K562 (cell line): Measurements from ENCODE around the gene IGF2R. TPM values are rescaled to one million over a fixed set of nuclear protein-coding genes. Genes with fewer than 3 reads are reported as not detected.
A peak's percentile ranks its signal among the peaks of the same experiment; 100 is the strongest.

Source experiments
- ATAC-seq: fragments of 200-7000 bp; cut with Tn5 transposase; 3 replicates; pipeline ENCODE4 v1.9.1; 2020; ENCODE audit warnings: moderate library complexity
- BruUV-seq: library from RNA; stranded (reverse); fragments of 400-500 nt; replicated peaks from 2 replicates; lab custom pipeline; 2021; lab: Mats Ljungman, UMichigan
- CTCF ChIA-PET: fragments of 300-600 bp; formaldehyde crosslinking; extraction: SDS; loops from one replicate; lab custom pipeline; 2021; ENCODE audit warnings: low intra/inter-chr PET ratio; lab: Yijun Ruan, JAX
- POLR2A ChIA-PET: fragments of 300-600, 350-650 bp; sonication (Branson Sonifier 250); formaldehyde crosslinking; extraction: SDS; loops from one replicate; lab custom pipeline; 2021; ENCODE audit warnings: antibody characterized with exemption, inconsistent platforms; lab: Yijun Ruan, JAX
- DNase-seq, 4 experiments: peaks; one replicate each; pipeline versions ENCODE4 v3.0.0 to v3.0.0-alpha.2; 2011 to 2018; ENCODE audit warnings: low spot score in 3 of 4, mixed read lengths in 3 of 4; ENCODE audit errors: extremely low read depth in 1 of 4
- FAIRE-seq: peaks from 2 replicates; lab custom pipeline; 2011; peaks lifted over from hg19 to GRCh38; lab: Jason Lieb, UNC
- H2AFZ ChIP-seq: 2 replicates; pipeline ENCODE4 v1.6.0; 2011; ENCODE audit warnings: low read depth, low read length, control low read depth, inconsistent platforms
- H3K27ac ChIP-seq: fragments of 200-600 bp; 3 replicates; pipeline ENCODE4 v1.8.0; 2011; ENCODE audit warnings: low read depth, mild to moderate bottlenecking, control low read depth, inconsistent platforms, low read length, moderate library complexity, mixed read lengths; ENCODE audit errors: extremely low read depth
- H3K27me3 ChIP-seq, 2 experiments: fragments of 300-600 bp in 1 of 2; 2 replicates in 1 of 2; 3 replicates in 1 of 2; pipeline versions ENCODE4 v1.6.0 to v1.8.0; 2011; ENCODE audit warnings: inconsistent platforms in 2 of 2, low read length in 2 of 2, mild to moderate bottlenecking in 1 of 2, mixed read lengths in 1 of 2, moderate library complexity in 1 of 2; ENCODE audit not compliant: control insufficient read depth in 2 of 2, insufficient read depth in 2 of 2
- H3K36me3 ChIP-seq: fragments of 300-600 bp; 3 replicates; pipeline ENCODE4 v1.8.0; 2011; ENCODE audit warnings: mild to moderate bottlenecking, low read length, inconsistent platforms; ENCODE audit not compliant: control insufficient read depth, insufficient read depth
- H3K4me1 ChIP-seq, 2 experiments: fragments of 200-600 bp in 1 of 2; replicated peaks in 1 of 2; 2 replicates in 1 of 2; 3 replicates in 1 of 2; pipeline versions ENCODE4 v1.5.1 to v1.8.0; 2011; ENCODE audit warnings: inconsistent platforms in 2 of 2, low read length in 2 of 2, mild to moderate bottlenecking in 1 of 2, mixed read lengths in 1 of 2, moderate library complexity in 1 of 2; ENCODE audit not compliant: control insufficient read depth in 2 of 2, insufficient read depth in 2 of 2
- H3K4me2 ChIP-seq: 2 replicates; pipeline ENCODE4 v1.6.1; 2011; ENCODE audit warnings: low read length, control low read depth, inconsistent platforms, mixed read lengths; ENCODE audit not compliant: insufficient read depth
- H3K4me3 ChIP-seq: fragments of 200-600 bp; sonication (generic), shearing (Covaris generic); 2 replicates; pipeline ENCODE4 v1.5.1; 2016; ENCODE audit warnings: control low read depth, inconsistent platforms
- H3K79me2 ChIP-seq: fragments of 200-600 bp; 3 replicates; pipeline ENCODE4 v1.8.0; 2011; ENCODE audit warnings: low read length, inconsistent platforms; ENCODE audit not compliant: control insufficient read depth, insufficient read depth
- H3K9ac ChIP-seq, 2 experiments: 2 replicates each; pipeline versions ENCODE4 v1.6.0 to v1.6.1; 2011; ENCODE audit warnings: low read depth in 2 of 2, low read length in 2 of 2, control low read depth in 1 of 2, inconsistent platforms in 1 of 2, mild to moderate bottlenecking in 1 of 2, mixed read lengths in 1 of 2; ENCODE audit not compliant: insufficient read depth in 1 of 2
- H3K9me1 ChIP-seq: one replicate; pipeline ENCODE4 v1.6.0; 2011; ENCODE audit warnings: inconsistent platforms, mild to moderate bottlenecking, low read length, moderate library complexity; ENCODE audit not compliant: control insufficient read depth, insufficient read depth
- H3K9me3 ChIP-seq: replicated peaks from 2 replicates; pipeline ENCODE4 v1.5.1; 2011; ENCODE audit warnings: low read depth, low read length, inconsistent platforms; ENCODE audit not compliant: control insufficient read depth, insufficient read depth
- H4K20me1 ChIP-seq: replicated peaks from 2 replicates; pipeline ENCODE4 v1.6.1; 2011; ENCODE audit warnings: low read length, inconsistent platforms, mixed read lengths; ENCODE audit not compliant: control insufficient read depth, insufficient read depth
- CBX1 ChIP-seq: sonication (generic); IDR thresholded peaks from 2 replicates; pipeline ENCODE4 v1.6.1; 2016; ENCODE audit warnings: antibody characterized with exemption, low read depth, mild to moderate bottlenecking
- DMBX1 ChIP-seq: fragments of 250-450 bp; sonication (Bioruptor Pico); IDR thresholded peaks from 2 replicates; pipeline ENCODE4 v1.8.0; 2022; ENCODE audit warnings: inconsistent platforms, mild to moderate bottlenecking, moderate library complexity, borderline replicate concordance
- FOXA1 ChIP-seq: fragments of 450-650 bp; IDR thresholded peaks from 2 replicates; pipeline ENCODE4 v1.6.1; 2016; ENCODE audit warnings: mild to moderate bottlenecking, borderline replicate concordance
- GABPA ChIP-seq: fragments of 200-800 bp; sonication (Bioruptor generic); conservative IDR thresholded peaks from 2 replicates; pipeline ENCODE4 v1.6.1; 2016; ENCODE audit warnings: low read depth, missing genetic modification characterization, missing compliant biosample characterization
- MYNN ChIP-seq, 2 experiments: sonication (generic); formaldehyde crosslinking in 1 of 2; IDR thresholded peaks; 2 replicates each; pipeline versions ENCODE4 v1.5.0 to v1.6.1; 2016 to 2020; ENCODE audit warnings: antibody characterized with exemption in 1 of 2, missing genetic modification reagents in 1 of 2
- POLR2G ChIP-seq: fragments of 200-400 bp; formaldehyde crosslinking; IDR thresholded peaks from 2 replicates; pipeline ENCODE4 v1.6.1; 2017; ENCODE audit warnings: low read depth, mild to moderate bottlenecking, antibody characterized with exemption, low read length, moderate library complexity
- PTTG1 ChIP-seq: fragments of 450-650 bp; IDR thresholded peaks from 2 replicates; pipeline ENCODE4 v1.6.1; 2016; ENCODE audit warnings: low read depth, mild to moderate bottlenecking, missing genetic modification characterization, missing compliant biosample characterization
- U2AF1 ChIP-seq: fragments of 200-400 bp; formaldehyde crosslinking; optimal IDR thresholded peaks from 2 replicates; pipeline ENCODE3; 2017; ENCODE audit warnings: mild to moderate bottlenecking, low read depth, low read length, moderate library complexity
- WGBS: fragments of 100-300 bp; shearing (Covaris generic); methylation state at CpG from one replicate; pipeline ENCODE4 v1.1.6; 2016; ENCODE audit warnings: low coverage, mixed read lengths; ENCODE audit not compliant: insufficient coverage; ENCODE audit errors: missing lambda C conversion rate; 5-methylcytosine and 5-hydroxymethylcytosine counted together
- in situ Hi-C: fragments of 300-500 bp; cut with MboI; formaldehyde crosslinking; loops from 4 replicates; pipeline ENCODE4 v1.15.0; 2018; ENCODE audit warnings: inconsistent platforms, mixed read lengths
- intact Hi-C: fragments of 100-400 bp; cut with micrococcal nuclease; formaldehyde crosslinking; loops from 2 replicates; pipeline ENCODE4 v1.14.2; 2022
- polyA plus RNA-seq, 8 experiments: library from polyadenylated mRNA; depleted of rRNA in 4 of 8; stranded (reverse) in 5 of 8; unstranded in 3 of 8; fragments of >200 nt; fragmentation: Nextera tagmentation in 2 of 8; fragmentation: Illumina TruSeq in 1 of 8; extraction: Ambion mirVana in 2 of 8; extraction: Trizol in 1 of 8; gene quantifications; 2 replicates each; pipeline versions ENCODE4 v1.2.1 to v1.2.3, GENCODE V29; 2011 to 2014; ENCODE audit warnings: inconsistent platforms in 1 of 8, missing spikeins in 1 of 8
- total RNA-seq, 7 experiments: library from RNA; depleted of rRNA in 6 of 7; stranded (reverse); fragments of >200 nt in 6 of 7; fragmentation: Illumina TruSeq in 2 of 7; extraction: Trizol in 2 of 7; gene quantifications; 2 replicates each; pipeline versions ENCODE4 v1.2.1 to v1.2.3, GENCODE V29; 2011 to 2021; ENCODE audit warnings: low replicate concordance in 1 of 7
- TF ChIP-seq, protein P1 (sequence below): fragments of 250-450 bp; sonication (Bioruptor Pico); IDR thresholded peaks from 2 replicates; pipeline ENCODE4 v1.5.0; 2021; ENCODE audit warnings: mild to moderate bottlenecking, moderate library complexity
- TF ChIP-seq, protein P2 (sequence below): sonication (generic); formaldehyde crosslinking; IDR thresholded peaks from 2 replicates; pipeline ENCODE4 v1.8.1; 2023; ENCODE audit warnings: mild to moderate bottlenecking, missing genetic modification reagents

Gene IGF2R
- total and polyA plus RNA-seq, 9 of the 15 experiments (the other 6 are each of a cell fraction or from before 2014, with no cell fraction given) = 3.5 to 92.3 (median 34.5) TPM

DNA sequence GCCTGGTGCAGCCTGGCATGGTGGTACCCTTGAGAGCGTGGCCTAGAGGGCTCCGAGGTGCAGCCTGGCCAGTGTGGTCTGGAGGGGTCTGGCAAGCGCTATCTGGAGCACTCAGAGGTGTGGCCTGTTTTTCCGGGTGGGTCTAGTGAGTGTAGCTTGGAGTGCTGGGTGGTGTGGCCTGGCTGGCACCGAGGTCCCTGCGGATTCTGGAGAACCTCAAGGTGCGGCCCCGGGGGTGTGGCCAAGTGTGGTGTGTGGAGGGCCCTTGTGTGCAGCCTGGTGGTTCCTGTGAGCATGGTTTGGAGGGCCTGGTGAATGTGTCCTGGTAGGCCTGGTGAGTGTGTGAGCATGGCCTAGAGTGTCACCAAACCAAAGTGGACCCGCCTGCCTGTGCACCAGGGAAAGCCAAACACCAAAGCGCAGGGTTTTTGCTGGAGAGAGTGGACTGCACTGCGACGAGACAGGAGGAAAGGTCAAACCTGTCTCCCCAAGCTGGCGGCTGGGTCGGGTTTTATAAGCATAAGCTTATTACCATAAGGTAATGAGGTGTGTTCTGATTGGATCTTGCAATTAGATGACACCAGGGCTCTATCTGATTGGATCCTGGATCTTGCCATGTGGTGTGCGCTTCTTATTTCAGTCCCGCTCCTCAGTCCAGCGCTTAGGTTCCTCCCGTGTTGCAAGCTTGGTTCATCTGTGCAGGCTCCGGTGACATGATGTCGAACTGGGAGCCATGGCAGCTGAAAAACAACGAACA lies 35.7 kb downstream of the IGF2R start (continued):
- TF ChIP-seq, protein P1, sequence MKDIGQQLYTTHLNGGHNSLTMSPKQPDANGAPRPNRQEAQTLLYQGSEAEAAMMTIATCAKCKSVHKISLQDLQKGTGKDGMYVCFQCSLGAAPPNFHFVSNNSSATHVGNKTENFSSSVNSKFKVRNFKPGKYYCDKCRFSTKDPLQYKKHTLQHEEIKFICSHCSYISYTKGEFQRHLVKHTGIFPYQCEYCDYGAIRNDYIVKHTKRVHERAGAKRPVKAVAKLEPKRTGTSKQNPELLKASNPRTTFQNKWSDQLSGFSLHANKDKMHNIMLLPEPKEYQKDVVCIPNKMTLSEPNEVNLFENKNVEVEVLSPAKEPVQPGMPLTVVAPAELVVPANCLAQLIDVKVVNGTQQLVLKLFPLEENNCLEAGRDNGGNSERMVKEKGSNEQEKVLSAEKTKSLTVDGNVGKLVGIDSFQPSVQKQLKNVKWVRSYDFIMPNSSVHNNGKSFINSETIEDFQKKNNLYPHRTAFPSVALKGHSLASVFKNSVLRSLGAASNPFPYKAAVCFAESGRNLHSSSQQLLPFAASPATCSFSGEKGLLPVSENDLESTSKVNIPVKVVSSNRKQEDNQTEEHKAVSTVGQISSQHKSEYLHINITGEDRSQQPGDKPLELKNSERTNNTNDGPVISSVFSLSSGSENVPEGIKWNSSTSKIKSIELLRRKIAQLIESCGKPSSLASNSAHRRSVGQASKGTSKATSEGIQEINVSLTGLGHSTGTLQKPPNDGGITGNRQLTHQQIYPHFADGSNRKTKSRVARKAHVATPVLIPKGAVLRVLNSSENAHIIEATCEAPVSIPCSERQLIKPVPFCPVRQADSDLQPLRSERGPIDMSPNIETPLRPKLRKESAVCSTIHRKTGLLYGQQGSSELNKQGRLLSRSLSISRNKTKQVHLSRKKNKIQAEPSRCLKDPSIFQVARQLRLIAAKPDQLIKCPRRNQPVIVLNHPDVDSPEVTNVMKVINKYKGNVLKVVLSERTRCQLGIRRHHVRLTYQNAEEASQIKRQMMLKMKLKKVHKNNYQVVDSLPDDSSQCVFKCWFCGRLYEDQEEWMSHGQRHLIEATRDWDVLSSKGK (CRISPR knock-in tag) = no peak
- TF ChIP-seq GABPA = no peak
- TF ChIP-seq, all 486 proteins: peak for 0

DNA sequence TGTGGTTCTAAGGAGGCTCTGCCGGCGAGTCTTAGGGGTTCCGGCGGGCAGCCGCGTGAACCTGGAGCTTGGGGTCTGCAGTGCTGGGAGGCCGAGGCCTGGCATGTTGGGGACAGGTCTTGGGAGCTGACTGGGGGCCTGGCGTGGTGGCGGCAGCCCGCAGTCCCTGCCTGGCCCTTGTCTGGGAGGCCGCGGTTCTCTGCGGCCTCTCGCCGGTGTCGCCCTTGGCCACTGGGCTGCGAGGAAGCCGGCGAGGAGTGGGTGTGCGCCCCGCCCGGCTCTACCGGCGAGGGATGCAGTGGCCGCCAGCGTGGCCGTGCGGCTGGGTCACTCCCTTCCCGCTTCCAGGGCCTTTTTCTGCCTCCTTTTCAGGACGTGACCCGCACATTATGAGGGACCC lies 36.3 kb downstream of the IGF2R start:
- Histone ChIP-seq H2AFZ (no peak overlapping the region), H4K20me1 (no peaks in the 10 kb centered on the region), H3K4me1 (peaks cover 2 to 19% of the 10 kb centered on the region in 2 experiments; a peak in 3 of 5 replicates), H3K9me3 (peaks cover 7% of the 10 kb centered on the region; the same call in 1 of the 2 replicates), H3K36me3 (peaks cover 59% of the 10 kb centered on the region), H3K4me2 (no peak overlapping the region), H3K27me3 (no peaks in the 10 kb centered on the region), H3K9me1 (no peaks in the 10 kb centered on the region), H3K27ac (no peak overlapping the region), H3K9ac (no peak overlapping the region), H3K4me3 (no peak overlapping the region), H3K79me2 (peaks cover 87% of the 10 kb centered on the region)
- WGBS = 97% methylated on average over 12 of the region's 31 CpGs
- ChIA-PET CTCF (no interaction called here), POLR2A (interaction anchor here (0.7 kb wide), 1 partner anchor 19 kb away, joined by 3 read pairs; no protein-coding TSS in a partner anchor)
- no TSS peak for BruUV-seq
- in situ Hi-C loops = no loop called here
- DNase-seq (peak in 1 of 4 experiments; percentile 18), FAIRE-seq (no peak), ATAC-seq (no peak)
- intact Hi-C loops = loop anchor here (10.0 kb wide), 1 partner anchor 1100 kb away; no protein-coding TSS in a partner anchor
- 0 out of 2 replicates have a peak, but pooled peaks have one; percentile 27 for TF ChIP-seq POLR2G
- 0 out of 2 replicates have a peak, but pooled peaks have one; percentile 26 for TF ChIP-seq CBX1
- TF ChIP-seq, protein P2, sequence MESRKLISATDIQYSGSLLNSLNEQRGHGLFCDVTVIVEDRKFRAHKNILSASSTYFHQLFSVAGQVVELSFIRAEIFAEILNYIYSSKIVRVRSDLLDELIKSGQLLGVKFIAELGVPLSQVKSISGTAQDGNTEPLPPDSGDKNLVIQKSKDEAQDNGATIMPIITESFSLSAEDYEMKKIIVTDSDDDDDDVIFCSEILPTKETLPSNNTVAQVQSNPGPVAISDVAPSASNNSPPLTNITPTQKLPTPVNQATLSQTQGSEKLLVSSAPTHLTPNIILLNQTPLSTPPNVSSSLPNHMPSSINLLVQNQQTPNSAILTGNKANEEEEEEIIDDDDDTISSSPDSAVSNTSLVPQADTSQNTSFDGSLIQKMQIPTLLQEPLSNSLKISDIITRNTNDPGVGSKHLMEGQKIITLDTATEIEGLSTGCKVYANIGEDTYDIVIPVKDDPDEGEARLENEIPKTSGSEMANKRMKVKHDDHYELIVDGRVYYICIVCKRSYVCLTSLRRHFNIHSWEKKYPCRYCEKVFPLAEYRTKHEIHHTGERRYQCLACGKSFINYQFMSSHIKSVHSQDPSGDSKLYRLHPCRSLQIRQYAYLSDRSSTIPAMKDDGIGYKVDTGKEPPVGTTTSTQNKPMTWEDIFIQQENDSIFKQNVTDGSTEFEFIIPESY (CRISPR knock-in tag) = peak; percentile 50; the same call in 1 of the 2 replicates
- no peak for TF ChIP-seq PTTG1 (tag)
- no peak for TF ChIP-seq U2AF1
- TF ChIP-seq FOXA1 = no peak
- no peak for TF ChIP-seq DMBX1
- no peak for TF ChIP-seq MYNN (IDR thresholded peaks at IDR 0.05)
- TF ChIP-seq MYNN (CRISPR knock-in tag; IDR thresholded peaks at IDR 0.05) = no peak
